Measurements from ENCODE around the gene NYAP1.
"Not testable (repeated sequence)": the region's sequence is repeated elsewhere in the genome, so short reads cannot be mapped to it uniquely, and the experiment has no call there.

Gene NYAP1

GRCh38 chr7:100538348-100538653 lies 54.6 kb downstream of the NYAP1 start:
- Mint-ChIP-seq H3K9me3 (no peaks in the 10 kb centered on the region), H3K36me3 (ENCODE audit: low read depth) (peaks cover 5% of the 10 kb centered on the region), H3K27me3 (ENCODE audit: low read depth, poor library complexity) (peaks cover 38% of the 10 kb centered on the region), H3K4me3 (peak overlapping the region; percentile 77), H3K4me1 (peaks cover 34% of the 10 kb centered on the region), H3K27ac (peak overlapping the region; percentile 13)
- DNase-seq, result no peak
- no peak for TF ChIP-seq CTCF (IDR thresholded peaks at IDR 0.05)

- Mint-ChIP-seq H3K9me3 (no peaks in the 10 kb centered on the region), H3K4me1 (peaks cover 39% of the 10 kb centered on the region), H3K4me3 (peak within 1 kb of the TSS; percentile 77), H3K27me3 (ENCODE audit: low read depth, poor library complexity) (peaks cover 36% of the 10 kb centered on the region), H3K36me3 (ENCODE audit: low read depth) (peaks cover 5% of the 10 kb centered on the region), H3K27ac (peak within 1 kb of the TSS; percentile 13)
- TF ChIP-seq CTCF (IDR thresholded peaks at IDR 0.05), result no peak
- DNase-seq, result peak; percentile 100
Measured at GRCh38 chr7:100538654-100539435, 55.1 kb downstream of the NYAP1 start, which contains the start of gene AGFG2. TSS of gene AGFG2 (plus strand) at chr7:100539203. CDS start at chr7:100539347, 144 bp downstream.

GRCh38 chr7:100539436-100540006 lies 55.8 kb downstream of the NYAP1 start:
- TF ChIP-seq CTCF (IDR thresholded peaks at IDR 0.05), result no peak
- no peak overlapping the region for H3K27ac Mint-ChIP-seq
- H3K9me3 Mint-ChIP-seq, result no peaks in the 10 kb centered on the region
- peaks cover 39% of the 10 kb centered on the region for H3K27me3 Mint-ChIP-seq (ENCODE audit: low read depth, poor library complexity)
- peaks cover 5% of the 10 kb centered on the region for H3K36me3 Mint-ChIP-seq (ENCODE audit: low read depth)
- H3K4me3 Mint-ChIP-seq, result peak overlapping the region; percentile 77
- peaks cover 46% of the 10 kb centered on the region for H3K4me1 Mint-ChIP-seq
- no peak for DNase-seq

GRCh38 chr7:100540073-100540723 lies 56.5 kb downstream of the NYAP1 start:
- Mint-ChIP-seq H3K4me3 (peak overlapping the region; percentile 77), H3K4me1 (peaks cover 53% of the 10 kb centered on the region), H3K9me3 (no peaks in the 10 kb centered on the region), H3K36me3 (ENCODE audit: low read depth) (peaks cover 5% of the 10 kb centered on the region), H3K27ac (no peak overlapping the region), H3K27me3 (ENCODE audit: low read depth, poor library complexity) (peaks cover 39% of the 10 kb centered on the region)
- DNase-seq, result no peak
- no peak for TF ChIP-seq CTCF (IDR thresholded peaks at IDR 0.05)

GRCh38 chr7:100541309-100541708 lies 57.6 kb downstream of the NYAP1 start:
- not testable (repeated sequence) for H3K4me3 Mint-ChIP-seq; H3K27ac Mint-ChIP-seq; H3K9me3 Mint-ChIP-seq; H3K36me3 Mint-ChIP-seq (ENCODE audit: low read depth); DNase-seq
- Mint-ChIP-seq H3K27me3 (ENCODE audit: low read depth, poor library complexity) (peaks cover 39% of the 10 kb centered on the region), H3K4me1 (peaks cover 64% of the 10 kb centered on the region)

- TF ChIP-seq CTCF (IDR thresholded peaks at IDR 0.05), result no peak
- no peak for DNase-seq
- Mint-ChIP-seq H3K9me3 (no peaks in the 10 kb centered on the region), H3K27ac (no peak overlapping the region), H3K4me1 (peaks cover 77% of the 10 kb centered on the region), H3K27me3 (ENCODE audit: low read depth, poor library complexity) (peaks cover 39% of the 10 kb centered on the region), H3K36me3 (ENCODE audit: low read depth) (peaks cover 5% of the 10 kb centered on the region), H3K4me3 (no peak overlapping the region)
Measured at GRCh38 chr7:100543586-100543985, 59.9 kb downstream of the NYAP1 start.
